C4-2B (cell line): ENCODE data around the gene PPP2R2C.

Source experiments
- H3K27ac ChIP-seq: fragments of 450-650 bp; 2 replicates; pipeline ENCODE4 v1.5.1; 2017
- CTCF ChIP-seq: fragments of 450-650 bp; conservative IDR thresholded peaks from 2 replicates; pipeline ENCODE4 v1.5.1; 2017; ENCODE audit warnings: mild to moderate bottlenecking
- ZFX ChIP-seq: fragments of 450-650 bp; IDR thresholded peaks from 2 replicates; pipeline ENCODE4 v1.6.1; 2017

Gene PPP2R2C

GRCh38 chr4:6458528-6458927, 13.9 kb downstream of the PPP2R2C start:
- no peak for TF ChIP-seq ZFX
- no peak for TF ChIP-seq CTCF
- H3K27ac ChIP-seq = no peak overlapping the region

GRCh38 chr4:6456450-6456849, 16.0 kb downstream of the PPP2R2C start:
- TF ChIP-seq CTCF = no peak
- no peak overlapping the region for H3K27ac ChIP-seq

- H3K27ac ChIP-seq = no peak overlapping the region
- TF ChIP-seq ZFX = no peak
Measured at GRCh38 chr4:6454112-6454910, 18.1 kb downstream of the PPP2R2C start.

GRCh38 chr4:6453688-6453990, 18.8 kb downstream of the PPP2R2C start:
- TF ChIP-seq ZFX = no peak
- no peak overlapping the region for H3K27ac ChIP-seq

GRCh38 chr4:6452897-6453687, 19.3 kb downstream of the PPP2R2C start:
- TF ChIP-seq ZFX (no peak), CTCF (no peak)
- H3K27ac ChIP-seq = no peak overlapping the region

GRCh38 chr4:6452116-6452896, 20.1 kb downstream of the PPP2R2C start:
- TF ChIP-seq ZFX = no peak
- TF ChIP-seq CTCF = no peak

GRCh38 chr4:6451309-6451708, 21.1 kb downstream of the PPP2R2C start:
- no peak overlapping the region for H3K27ac ChIP-seq
- TF ChIP-seq CTCF (no peak), ZFX (no peak)

More at GRCh38 chr4:6452116-6452896, 20.1 kb downstream of the PPP2R2C start:
- no peak overlapping the region for H3K27ac ChIP-seq

GRCh38 chr4:6450709-6451108, 21.7 kb downstream of the PPP2R2C start:
- H3K27ac ChIP-seq = no peak overlapping the region
- TF ChIP-seq CTCF (no peak), ZFX (no peak)
